ENCODE data around the gene EPHA3. TPM values are rescaled to one million over a fixed set of nuclear protein-coding genes. Genes with fewer than 3 reads are reported as not detected.

The EPHA3 gene
- total and polyA plus RNA-seq, 2 donors from 2014 or later, result 0.19 to 6.5 TPM

DNA sequence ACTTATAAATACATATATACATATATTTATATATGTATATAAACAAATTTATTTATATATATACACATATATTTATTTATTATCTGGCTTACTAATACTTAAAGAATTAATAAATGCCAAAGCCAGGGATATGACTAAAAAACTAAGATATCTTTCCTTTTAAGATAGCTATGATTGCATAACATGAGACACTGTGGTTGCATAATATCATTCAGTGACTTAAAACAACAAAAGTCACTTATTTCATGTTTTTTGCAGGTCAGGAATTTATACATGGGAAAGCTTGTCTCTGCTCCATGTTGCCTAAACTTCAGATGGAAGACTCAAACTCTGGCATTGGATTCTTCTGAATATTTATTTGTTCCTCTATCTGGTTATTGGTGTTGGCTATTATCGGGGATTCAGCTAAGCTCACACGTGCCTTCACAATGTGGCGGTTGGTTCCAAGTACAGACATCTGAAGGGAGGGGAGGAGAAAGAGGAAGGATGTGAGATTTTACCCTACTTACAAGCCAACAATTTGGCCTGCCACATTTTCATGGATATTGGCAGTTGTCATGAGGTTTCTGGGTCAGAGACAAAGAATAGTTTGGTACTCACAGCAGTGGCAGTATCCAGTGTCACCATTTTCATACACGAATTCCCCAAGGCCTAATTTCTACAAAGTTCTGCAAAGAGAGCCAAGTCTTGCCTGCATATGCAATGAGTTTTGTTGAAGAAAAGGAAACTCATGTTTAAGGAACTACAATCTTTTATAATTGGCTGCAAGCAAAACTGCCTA is 381.6 kb downstream of the EPHA3 start:
- Histone ChIP-seq H3K27me3 (ENCODE audit: control insufficient read depth, insufficient read depth, low read length) (no peaks in the 10 kb centered on the region), H3K4me3 (ENCODE audit: low read length in 3 of 3) (no peak overlapping the region), H3K9ac (ENCODE audit: low read length in 3 of 3) (no peak overlapping the region), H3K36me3 (ENCODE audit: control insufficient read depth in 2 of 3, insufficient read depth in 3 of 3, low read length in 3 of 3) (no peaks in the 10 kb centered on the region), H3K27ac (ENCODE audit: low read depth in 2 of 2, low read length in 2 of 2) (no peak overlapping the region), H3K9me3 (ENCODE audit: control insufficient read depth in 2 of 3, insufficient read depth in 1 of 3, low read length in 3 of 3) (no peaks in the 10 kb centered on the region), H3K4me1 (ENCODE audit: control insufficient read depth in 2 of 3, insufficient read depth in 2 of 3, low read depth in 1 of 3, low read length in 3 of 3) (no peaks in the 10 kb centered on the region)
- TF ChIP-seq, protein P1, sequence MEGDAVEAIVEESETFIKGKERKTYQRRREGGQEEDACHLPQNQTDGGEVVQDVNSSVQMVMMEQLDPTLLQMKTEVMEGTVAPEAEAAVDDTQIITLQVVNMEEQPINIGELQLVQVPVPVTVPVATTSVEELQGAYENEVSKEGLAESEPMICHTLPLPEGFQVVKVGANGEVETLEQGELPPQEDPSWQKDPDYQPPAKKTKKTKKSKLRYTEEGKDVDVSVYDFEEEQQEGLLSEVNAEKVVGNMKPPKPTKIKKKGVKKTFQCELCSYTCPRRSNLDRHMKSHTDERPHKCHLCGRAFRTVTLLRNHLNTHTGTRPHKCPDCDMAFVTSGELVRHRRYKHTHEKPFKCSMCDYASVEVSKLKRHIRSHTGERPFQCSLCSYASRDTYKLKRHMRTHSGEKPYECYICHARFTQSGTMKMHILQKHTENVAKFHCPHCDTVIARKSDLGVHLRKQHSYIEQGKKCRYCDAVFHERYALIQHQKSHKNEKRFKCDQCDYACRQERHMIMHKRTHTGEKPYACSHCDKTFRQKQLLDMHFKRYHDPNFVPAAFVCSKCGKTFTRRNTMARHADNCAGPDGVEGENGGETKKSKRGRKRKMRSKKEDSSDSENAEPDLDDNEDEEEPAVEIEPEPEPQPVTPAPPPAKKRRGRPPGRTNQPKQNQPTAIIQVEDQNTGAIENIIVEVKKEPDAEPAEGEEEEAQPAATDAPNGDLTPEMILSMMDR (IDR thresholded peaks at IDR 0.05; ENCODE audit: borderline replicate concordance, extremely low read depth, insufficient read depth), result no peak
- FAIRE-seq, result no peak
- intact Hi-C loops (cut with DNase I), result no loop called here
- DNase-seq, result no peak

DNA sequence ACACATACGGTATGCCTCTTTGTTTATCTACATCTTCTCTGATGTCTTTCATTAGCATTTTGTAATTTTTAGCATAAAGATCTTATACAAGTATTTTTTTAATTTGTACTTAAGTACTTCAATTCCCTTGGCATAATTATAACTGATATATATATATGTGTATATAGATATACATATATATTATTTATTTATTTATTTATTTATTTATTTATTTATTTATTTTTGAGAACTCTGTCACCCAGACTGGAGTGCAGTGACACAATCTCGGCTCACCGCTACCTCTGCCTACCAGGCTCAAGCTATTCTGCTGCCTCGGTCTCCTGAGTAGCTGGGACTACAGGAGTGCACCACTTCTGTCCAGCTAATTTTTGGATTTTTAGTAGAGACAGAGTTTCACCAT is 382.7 kb downstream of the EPHA3 start:
- intact Hi-C loops (cut with DNase I), result no loop called here
- H3K36me3 ChIP-seq (ENCODE audit: control insufficient read depth in 2 of 3, insufficient read depth in 3 of 3, low read length in 3 of 3), result no peaks in the 10 kb centered on the region
- H3K9ac ChIP-seq (ENCODE audit: low read length in 3 of 3), result no peak overlapping the region
- H3K27me3 ChIP-seq (ENCODE audit: control insufficient read depth, insufficient read depth, low read length), result no peaks in the 10 kb centered on the region
- TF ChIP-seq, protein P1 (IDR thresholded peaks at IDR 0.05; ENCODE audit: borderline replicate concordance, extremely low read depth, insufficient read depth), result no peak
- H3K4me3 ChIP-seq (ENCODE audit: low read length in 3 of 3), result no peak overlapping the region
- H3K4me1 ChIP-seq (ENCODE audit: control insufficient read depth in 2 of 3, insufficient read depth in 2 of 3, low read depth in 1 of 3, low read length in 3 of 3), result no peaks in the 10 kb centered on the region
- no peak overlapping the region for H3K27ac ChIP-seq (ENCODE audit: low read depth in 2 of 2, low read length in 2 of 2)
- FAIRE-seq, result no peak
- DNase-seq, result no peak
- H3K9me3 ChIP-seq (ENCODE audit: control insufficient read depth in 2 of 3, insufficient read depth in 1 of 3, low read length in 3 of 3), result no peaks in the 10 kb centered on the region

DNA sequence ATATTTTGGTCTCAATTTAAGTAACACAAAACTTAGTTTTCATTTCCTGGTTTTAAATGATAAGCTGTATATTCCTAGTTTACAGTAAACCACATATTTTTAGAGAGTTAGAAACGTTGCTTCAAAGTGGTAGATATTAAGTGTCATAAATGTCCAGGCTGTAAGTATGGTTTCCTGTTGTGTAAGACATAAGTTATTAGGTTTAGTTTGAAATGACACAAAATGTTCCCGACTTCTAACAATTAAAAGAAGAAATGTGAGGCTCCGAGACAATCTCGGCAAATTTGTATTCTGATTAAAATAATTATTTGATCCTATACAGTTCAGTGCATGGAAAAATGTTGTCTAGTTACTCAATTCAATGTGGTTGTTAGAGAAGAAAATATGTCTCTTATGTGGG is 387.3 kb downstream of the EPHA3 start:
- Histone ChIP-seq H3K27me3 (ENCODE audit: control insufficient read depth, insufficient read depth, low read length) (no peaks in the 10 kb centered on the region), H3K4me1 (ENCODE audit: control insufficient read depth in 2 of 3, insufficient read depth in 2 of 3, low read depth in 1 of 3, low read length in 3 of 3) (no peaks in the 10 kb centered on the region), H3K36me3 (ENCODE audit: control insufficient read depth in 2 of 3, insufficient read depth in 3 of 3, low read length in 3 of 3) (no peaks in the 10 kb centered on the region), H3K9ac (ENCODE audit: low read length in 3 of 3) (no peak overlapping the region), H3K27ac (ENCODE audit: low read depth in 2 of 2, low read length in 2 of 2) (no peak overlapping the region), H3K9me3 (ENCODE audit: control insufficient read depth in 2 of 3, insufficient read depth in 1 of 3, low read length in 3 of 3) (no peaks in the 10 kb centered on the region), H3K4me3 (ENCODE audit: low read length in 3 of 3) (no peak overlapping the region)
- intact Hi-C loops (cut with DNase I), result no loop called here
- DNase-seq (no peak), FAIRE-seq (no peak)
- TF ChIP-seq, protein P1 (IDR thresholded peaks at IDR 0.05; ENCODE audit: borderline replicate concordance, extremely low read depth, insufficient read depth), result no peak

All from kidney (tissue), 14 donors.